ENCODE measurements around the gene ARHGAP22. TPM values are rescaled to one million over a fixed set of nuclear protein-coding genes. Genes with fewer than 3 reads are reported as not detected.
A peak's percentile ranks its signal among the peaks of the same experiment; 100 is the strongest.

ARHGAP22 gene
- total and polyA plus RNA-seq, 2 of the 4 experiments (the other 2 are of a cell fraction): 28.3 to 30.2 TPM

DNA sequence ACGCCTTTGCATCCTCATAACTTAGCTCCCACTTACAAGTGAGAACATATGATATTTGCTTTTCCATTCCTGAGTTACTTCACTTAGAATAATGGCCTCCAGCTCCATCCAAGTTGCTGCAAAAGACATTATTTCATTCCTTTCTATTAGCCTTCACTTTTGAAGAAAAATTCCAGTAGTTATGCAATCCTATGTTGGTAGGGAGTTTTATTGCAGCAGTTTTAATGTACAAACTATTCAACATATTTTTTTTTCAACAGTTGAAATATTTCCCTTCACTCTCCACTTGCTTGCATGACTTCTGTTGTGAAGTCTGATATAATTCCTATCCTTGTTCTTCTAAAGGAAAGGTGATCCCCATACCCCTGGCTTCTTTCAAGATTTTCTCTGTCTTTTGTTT is 27.3 kb upstream of the ARHGAP22 start:
- no peaks in the 10 kb centered on the region; a peak in 1 of 4 replicates for H3K79me1 ChIP-seq (ENCODE audit: low read depth in 1 of 2, low read length in 2 of 2)
- CTCF ChIA-PET: no interaction called here
- no peak overlapping the region for H3K27ac ChIP-seq (ENCODE audit: insufficient read depth, low read length)
- H4K8ac ChIP-seq (ENCODE audit: low read depth in 2 of 2, low read length in 2 of 2): no peak overlapping the region
- H3K4me3 ChIP-seq (ENCODE audit: insufficient read depth, low read depth, low read length): no peak overlapping the region
- H2AFZ ChIP-seq (replicated peaks; ENCODE audit: low read length, poor library complexity): no peak overlapping the region
- dilution Hi-C loops (cut with HindIII; ENCODE audit: low sequenced_read_pairs, unreplicated experiment): no loop called here
- in situ Hi-C loops (cut with MboI; ENCODE audit: low sequenced_read_pairs): no loop called here
- no peak overlapping the region for H2BK5ac ChIP-seq (ENCODE audit: low read depth, low read length, poor library complexity, severe bottlenecking)
- H2AK9ac ChIP-seq (replicated peaks; ENCODE audit: low read depth, low read length, poor library complexity): no peak overlapping the region
- no peak overlapping the region for H2BK20ac ChIP-seq (ENCODE audit: low read depth, low read length)
- no peak overlapping the region for H3K4me2 ChIP-seq (ENCODE audit: low read depth, low read length)
- peaks cover 2% of the 10 kb centered on the region; the same call in 1 of the 2 replicates for H3K4me1 ChIP-seq (ENCODE audit: control insufficient read depth, insufficient read depth, low read length)
- H3K9me1 ChIP-seq (ENCODE audit: insufficient read depth, low read length): no peaks in the 10 kb centered on the region
- BruUV-seq (replicated peaks): no TSS peak
- ATAC-seq (ENCODE audit: low read depth) (no peak), DNase-seq (no peak)
- H3K56ac ChIP-seq (ENCODE audit: extremely low read depth, insufficient read depth, low read length): no peak overlapping the region
- no peak overlapping the region for H3K14ac ChIP-seq (replicated peaks; ENCODE audit: low read depth, low read length)
- H3K4ac ChIP-seq (ENCODE audit: low read depth, low read length): no peak overlapping the region
- no peak overlapping the region for H2BK15ac ChIP-seq (ENCODE audit: low read depth, low read length)
- 80% methylated on average over 1 of the region's 1 CpG; no CpG with 5 or more reads in 1 of the 2 experiments for WGBS, 2 experiments (ENCODE audit: extremely low coverage in 2 of 2, insufficient read length in 1 of 2)
- no peak overlapping the region for H3K18ac ChIP-seq (ENCODE audit: low read depth, low read length)
- no peak overlapping the region for H4K91ac ChIP-seq (ENCODE audit: insufficient read depth, low read depth, low read length)
- TF ChIP-seq MAZ (IDR thresholded peaks at IDR 0.05; ENCODE audit: borderline replicate concordance, low read depth, low read length) (no peak), CEBPB (IDR thresholded peaks at IDR 0.05; ENCODE audit: low read depth, low read length) (peak; percentile 36; the same call in 1 of the 2 replicates), SMC3 (IDR thresholded peaks at IDR 0.05; ENCODE audit: low read depth, low read length) (no peak)
- TF ChIP-seq, protein P1, sequence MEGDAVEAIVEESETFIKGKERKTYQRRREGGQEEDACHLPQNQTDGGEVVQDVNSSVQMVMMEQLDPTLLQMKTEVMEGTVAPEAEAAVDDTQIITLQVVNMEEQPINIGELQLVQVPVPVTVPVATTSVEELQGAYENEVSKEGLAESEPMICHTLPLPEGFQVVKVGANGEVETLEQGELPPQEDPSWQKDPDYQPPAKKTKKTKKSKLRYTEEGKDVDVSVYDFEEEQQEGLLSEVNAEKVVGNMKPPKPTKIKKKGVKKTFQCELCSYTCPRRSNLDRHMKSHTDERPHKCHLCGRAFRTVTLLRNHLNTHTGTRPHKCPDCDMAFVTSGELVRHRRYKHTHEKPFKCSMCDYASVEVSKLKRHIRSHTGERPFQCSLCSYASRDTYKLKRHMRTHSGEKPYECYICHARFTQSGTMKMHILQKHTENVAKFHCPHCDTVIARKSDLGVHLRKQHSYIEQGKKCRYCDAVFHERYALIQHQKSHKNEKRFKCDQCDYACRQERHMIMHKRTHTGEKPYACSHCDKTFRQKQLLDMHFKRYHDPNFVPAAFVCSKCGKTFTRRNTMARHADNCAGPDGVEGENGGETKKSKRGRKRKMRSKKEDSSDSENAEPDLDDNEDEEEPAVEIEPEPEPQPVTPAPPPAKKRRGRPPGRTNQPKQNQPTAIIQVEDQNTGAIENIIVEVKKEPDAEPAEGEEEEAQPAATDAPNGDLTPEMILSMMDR (conservative IDR thresholded peaks at IDR 0.05; ENCODE audit: low read depth, low read length): no peak
- intact Hi-C loops (cut with micrococcal nuclease): no loop called here
- H3K27me3 ChIP-seq (ENCODE audit: control insufficient read depth, insufficient read depth, low read length): no peaks in the 10 kb centered on the region
- H3K9me3 ChIP-seq (ENCODE audit: control insufficient read depth, insufficient read depth, low read length): no peaks in the 10 kb centered on the region
- H3K23ac ChIP-seq (ENCODE audit: low read depth, low read length): no peak overlapping the region
- no peak overlapping the region for H2BK120ac ChIP-seq (ENCODE audit: low read depth, low read length)
- H3K9ac ChIP-seq (ENCODE audit: low read depth, low read length): no peak overlapping the region
- H2AK5ac ChIP-seq (ENCODE audit: low read depth, low read length): no peak overlapping the region
- H3K36me3 ChIP-seq (ENCODE audit: control insufficient read depth, insufficient read depth, low read length): no peaks in the 10 kb centered on the region
- no peaks in the 10 kb centered on the region for H4K20me1 ChIP-seq (ENCODE audit: insufficient read depth, low read length)
- POLR2A ChIA-PET (ENCODE audit: unreplicated experiment): no interaction called here
- no peak overlapping the region for H4K5ac ChIP-seq (ENCODE audit: low read depth, low read length)

Measured in IMR-90 (cell line).